Measurements from ENCODE around the gene LAMC2.

Gene LAMC2

DNA sequence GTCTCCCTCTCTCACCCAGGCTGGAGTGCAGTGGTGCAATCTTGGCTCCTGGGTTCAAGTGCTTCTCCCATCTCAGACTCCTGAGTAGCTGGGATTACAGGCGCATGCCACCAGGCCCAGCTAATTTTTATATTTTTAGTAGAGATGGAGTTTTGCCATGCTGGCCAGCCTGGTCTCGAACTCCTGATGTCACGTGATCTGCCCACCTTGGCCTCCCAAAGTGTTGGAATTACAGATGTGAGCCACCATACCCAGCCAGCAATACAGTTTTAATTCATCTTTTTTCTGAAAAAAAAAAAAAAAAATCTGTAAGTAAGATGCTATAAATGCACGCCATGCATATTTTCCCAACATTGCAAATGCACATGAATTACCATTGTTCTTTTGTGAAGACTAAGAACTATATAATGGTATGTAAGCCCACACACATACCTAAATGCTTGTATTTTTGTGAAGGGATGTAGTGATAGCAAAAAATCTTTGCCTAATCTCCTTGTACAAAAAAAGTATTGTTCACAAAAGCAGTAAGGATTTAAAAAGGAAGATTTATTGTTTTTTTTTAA is 8.0 kb downstream of the LAMC2 start:
- H3K4me3 ChIP-seq (ENCODE audit: low read depth, low read length): no peak overlapping the region
- TF ChIP-seq, protein P1, sequence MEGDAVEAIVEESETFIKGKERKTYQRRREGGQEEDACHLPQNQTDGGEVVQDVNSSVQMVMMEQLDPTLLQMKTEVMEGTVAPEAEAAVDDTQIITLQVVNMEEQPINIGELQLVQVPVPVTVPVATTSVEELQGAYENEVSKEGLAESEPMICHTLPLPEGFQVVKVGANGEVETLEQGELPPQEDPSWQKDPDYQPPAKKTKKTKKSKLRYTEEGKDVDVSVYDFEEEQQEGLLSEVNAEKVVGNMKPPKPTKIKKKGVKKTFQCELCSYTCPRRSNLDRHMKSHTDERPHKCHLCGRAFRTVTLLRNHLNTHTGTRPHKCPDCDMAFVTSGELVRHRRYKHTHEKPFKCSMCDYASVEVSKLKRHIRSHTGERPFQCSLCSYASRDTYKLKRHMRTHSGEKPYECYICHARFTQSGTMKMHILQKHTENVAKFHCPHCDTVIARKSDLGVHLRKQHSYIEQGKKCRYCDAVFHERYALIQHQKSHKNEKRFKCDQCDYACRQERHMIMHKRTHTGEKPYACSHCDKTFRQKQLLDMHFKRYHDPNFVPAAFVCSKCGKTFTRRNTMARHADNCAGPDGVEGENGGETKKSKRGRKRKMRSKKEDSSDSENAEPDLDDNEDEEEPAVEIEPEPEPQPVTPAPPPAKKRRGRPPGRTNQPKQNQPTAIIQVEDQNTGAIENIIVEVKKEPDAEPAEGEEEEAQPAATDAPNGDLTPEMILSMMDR (IDR thresholded peaks at IDR 0.05; ENCODE audit: control insufficient read depth, extremely low read depth, insufficient read depth): no peak
- no peak for DNase-seq (ENCODE audit: low read depth)

GRCh38 chr1:183194527-183195141 is 8.6 kb downstream of the LAMC2 start:
- no peak for DNase-seq (ENCODE audit: low read depth)
- TF ChIP-seq, protein P1 (IDR thresholded peaks at IDR 0.05; ENCODE audit: control insufficient read depth, extremely low read depth, insufficient read depth): no peak
- no peak overlapping the region for H3K4me3 ChIP-seq (ENCODE audit: low read depth, low read length)

DNA sequence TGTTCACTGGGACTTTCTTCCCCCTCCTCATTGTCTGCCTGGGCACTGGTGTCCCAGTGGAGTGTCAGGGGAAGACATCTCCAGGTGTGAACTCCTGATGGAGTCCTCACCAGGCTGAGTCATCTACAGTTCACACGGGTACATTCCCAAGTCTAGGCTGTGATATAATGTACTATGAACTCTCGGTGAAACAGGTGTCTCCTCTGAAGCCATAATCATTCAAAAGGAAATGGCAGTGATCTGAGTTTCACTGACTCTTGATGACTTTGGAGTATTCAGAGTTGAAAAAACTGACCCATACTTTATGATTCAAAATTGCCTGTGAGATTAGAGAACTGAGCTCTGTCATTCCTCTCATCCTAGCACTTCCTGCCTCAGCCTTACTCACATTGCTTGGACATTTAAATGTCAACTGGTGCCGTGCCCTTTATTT is 9.1 kb downstream of the LAMC2 start:
- no peak overlapping the region for H3K4me3 ChIP-seq (ENCODE audit: low read depth, low read length)
- DNase-seq (ENCODE audit: low read depth): no peak
- TF ChIP-seq, protein P1 (IDR thresholded peaks at IDR 0.05; ENCODE audit: control insufficient read depth, extremely low read depth, insufficient read depth): no peak

DNA sequence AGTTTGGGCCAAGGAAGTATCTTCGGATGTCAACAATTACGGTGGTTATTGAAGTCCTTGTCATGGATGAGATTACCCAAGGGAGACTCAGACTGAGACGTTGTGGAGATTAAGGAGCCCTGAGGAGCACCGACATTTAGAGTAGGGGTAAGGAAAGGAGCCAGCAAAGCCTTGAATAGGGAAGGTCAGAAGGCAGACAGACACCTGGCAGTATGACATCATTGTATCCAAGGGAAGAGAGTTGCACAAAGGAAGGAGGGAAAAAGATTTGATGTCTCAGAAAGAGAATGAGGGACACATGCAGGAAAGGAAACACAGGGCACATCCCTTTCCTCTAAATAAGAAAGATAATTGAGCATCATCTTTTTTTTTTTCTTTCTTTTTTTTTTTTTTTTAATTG is 11.7 kb downstream of the LAMC2 start:
- DNase-seq (ENCODE audit: low read depth): no peak
- H3K4me3 ChIP-seq (ENCODE audit: low read depth, low read length): no peak overlapping the region
- TF ChIP-seq, protein P1 (IDR thresholded peaks at IDR 0.05; ENCODE audit: control insufficient read depth, extremely low read depth, insufficient read depth): no peak

DNA sequence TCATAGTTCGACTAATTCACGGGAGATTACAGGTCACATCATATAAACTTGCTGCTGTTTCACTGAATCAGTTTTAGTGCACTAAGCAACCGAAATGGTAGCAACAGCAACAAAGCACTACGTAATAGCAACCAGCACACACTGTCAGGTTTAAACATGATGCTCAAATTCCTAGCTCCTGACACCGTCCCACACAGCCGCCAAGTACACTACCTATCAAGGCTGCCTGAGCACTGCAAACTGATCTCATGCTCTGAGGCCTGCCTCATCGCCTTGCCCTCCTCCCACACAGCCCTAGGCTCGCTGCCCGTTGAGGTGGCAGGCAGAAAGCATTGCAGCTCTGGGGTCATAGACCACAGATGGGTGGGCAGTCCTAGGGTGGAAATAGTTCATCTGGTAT is 12.4 kb downstream of the LAMC2 start:
- DNase-seq (ENCODE audit: low read depth): no peak
- TF ChIP-seq, protein P1 (IDR thresholded peaks at IDR 0.05; ENCODE audit: control insufficient read depth, extremely low read depth, insufficient read depth): no peak
- H3K4me3 ChIP-seq (ENCODE audit: low read depth, low read length): no peak overlapping the region

- no peak overlapping the region for H3K4me3 ChIP-seq (ENCODE audit: low read depth, low read length)
- no peak for DNase-seq (ENCODE audit: low read depth)
- TF ChIP-seq, protein P1 (IDR thresholded peaks at IDR 0.05; ENCODE audit: control insufficient read depth, extremely low read depth, insufficient read depth): no peak
Measured at GRCh38 chr1:183199304-183199703, 13.2 kb downstream of the LAMC2 start.

DNA sequence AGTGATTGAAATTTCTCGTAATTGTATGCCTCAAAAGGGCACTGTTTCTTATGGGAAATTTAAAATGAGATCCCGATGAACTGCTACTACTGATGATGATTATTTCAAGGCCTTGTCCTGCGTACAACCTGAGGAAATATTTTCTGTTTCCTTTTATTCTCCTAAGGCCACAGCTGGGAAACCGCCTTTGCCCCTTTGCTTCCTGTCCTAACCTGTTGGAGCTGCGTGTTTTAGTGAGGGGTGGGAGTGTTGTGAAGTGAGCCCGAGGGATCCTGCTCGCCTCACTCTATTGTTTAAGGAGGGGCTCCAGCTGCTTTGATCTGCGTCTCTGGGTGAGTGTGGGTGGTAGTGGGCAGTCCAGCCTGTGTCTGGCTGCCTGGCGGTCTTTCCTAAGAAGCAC is 14.4 kb downstream of the LAMC2 start:
- H3K4me3 ChIP-seq (ENCODE audit: low read depth, low read length): no peak overlapping the region
- TF ChIP-seq, protein P1 (IDR thresholded peaks at IDR 0.05; ENCODE audit: control insufficient read depth, extremely low read depth, insufficient read depth): no peak
- no peak for DNase-seq (ENCODE audit: low read depth)
